Activated CD4-positive, alpha-beta T cell treated with anti-CD3 and anti-CD28 coated beads, Interleukin-2, Interleukin-4, amounts not matched to agents 100 ng/mL and 50 ng/mL, durations not matched to agents 16 hours and 8 hours (primary cell): ENCODE results near the gene FCRL2.

Experiments used
- DNase-seq: peaks from one replicate; pipeline ENCODE4 v3.0.0-alpha.2; 2020; ENCODE audit warnings: low spot score

FCRL2 gene, protein sequence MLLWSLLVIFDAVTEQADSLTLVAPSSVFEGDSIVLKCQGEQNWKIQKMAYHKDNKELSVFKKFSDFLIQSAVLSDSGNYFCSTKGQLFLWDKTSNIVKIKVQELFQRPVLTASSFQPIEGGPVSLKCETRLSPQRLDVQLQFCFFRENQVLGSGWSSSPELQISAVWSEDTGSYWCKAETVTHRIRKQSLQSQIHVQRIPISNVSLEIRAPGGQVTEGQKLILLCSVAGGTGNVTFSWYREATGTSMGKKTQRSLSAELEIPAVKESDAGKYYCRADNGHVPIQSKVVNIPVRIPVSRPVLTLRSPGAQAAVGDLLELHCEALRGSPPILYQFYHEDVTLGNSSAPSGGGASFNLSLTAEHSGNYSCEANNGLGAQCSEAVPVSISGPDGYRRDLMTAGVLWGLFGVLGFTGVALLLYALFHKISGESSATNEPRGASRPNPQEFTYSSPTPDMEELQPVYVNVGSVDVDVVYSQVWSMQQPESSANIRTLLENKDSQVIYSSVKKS

DNA sequence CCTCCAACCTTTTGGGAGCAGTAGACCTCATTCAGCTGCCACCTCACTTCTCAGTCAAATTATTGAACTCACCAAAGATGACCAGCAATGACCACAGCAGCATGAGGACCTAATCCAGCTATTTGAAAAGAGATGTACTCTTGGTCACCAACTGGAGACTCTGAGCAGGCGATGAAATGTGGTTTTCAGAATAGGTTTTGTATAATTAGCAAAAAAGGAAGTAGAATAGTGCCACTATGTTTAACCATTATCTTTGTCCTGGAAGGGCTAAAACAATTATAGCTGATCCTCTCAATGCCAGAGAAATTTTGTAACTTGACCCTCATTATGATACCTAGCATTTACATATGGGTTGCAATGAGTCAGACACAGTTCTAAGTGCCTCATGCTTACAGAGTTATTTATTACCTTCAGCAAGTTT, at the start of gene FCRL2:
Gene FCRL2 (minus strand): TSS at position 162 of the 421 bp plus-strand sequence. CDS start 59 bp downstream, at position 103.
- no peak for DNase-seq

DNA sequence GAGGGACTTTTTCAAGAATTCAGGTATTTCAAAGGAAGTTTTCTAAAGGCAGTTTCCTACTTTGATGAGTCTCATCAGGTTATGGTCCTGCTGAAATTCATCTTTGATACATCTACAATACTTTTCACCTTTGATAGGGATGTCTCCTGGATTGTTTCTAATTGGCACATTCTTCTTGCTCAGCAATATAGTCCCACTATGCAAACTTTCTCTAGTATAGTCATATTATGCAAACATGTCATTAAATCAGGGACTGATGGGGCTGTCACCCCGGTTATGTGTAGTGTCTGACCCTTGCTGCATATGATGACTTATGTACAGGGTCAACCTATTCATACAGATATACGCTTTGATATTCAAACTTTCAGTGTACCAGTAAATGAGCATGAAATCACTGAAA, 43.4 kb upstream of the FCRL2 start:
- no peak for DNase-seq

DNA sequence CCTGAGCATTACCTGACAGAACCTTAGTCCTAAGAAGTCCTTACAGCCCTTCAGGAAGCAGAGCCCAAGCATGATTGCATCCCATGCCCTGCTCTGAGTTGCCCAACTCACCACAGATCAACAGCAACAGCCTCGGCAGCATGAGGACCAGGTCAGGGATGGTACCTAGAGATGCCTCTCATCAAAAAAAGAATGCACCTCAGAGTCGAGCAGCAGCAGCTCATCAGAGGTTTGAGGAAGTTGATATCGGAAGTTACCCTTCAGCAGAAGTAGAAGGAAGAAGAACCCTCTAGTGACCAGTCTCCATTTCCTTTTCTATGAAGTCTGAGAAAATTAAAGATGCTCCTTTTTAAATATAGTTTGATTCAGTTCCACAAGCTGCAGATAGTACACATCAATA, 43.0 kb upstream of the FCRL2 start, which contains the start of gene FCRL1:
Gene FCRL1 (minus strand): TSS at position 225 of the 400 bp plus-strand sequence. CDS start 83 bp downstream, at position 142.
- no peak for DNase-seq

DNA sequence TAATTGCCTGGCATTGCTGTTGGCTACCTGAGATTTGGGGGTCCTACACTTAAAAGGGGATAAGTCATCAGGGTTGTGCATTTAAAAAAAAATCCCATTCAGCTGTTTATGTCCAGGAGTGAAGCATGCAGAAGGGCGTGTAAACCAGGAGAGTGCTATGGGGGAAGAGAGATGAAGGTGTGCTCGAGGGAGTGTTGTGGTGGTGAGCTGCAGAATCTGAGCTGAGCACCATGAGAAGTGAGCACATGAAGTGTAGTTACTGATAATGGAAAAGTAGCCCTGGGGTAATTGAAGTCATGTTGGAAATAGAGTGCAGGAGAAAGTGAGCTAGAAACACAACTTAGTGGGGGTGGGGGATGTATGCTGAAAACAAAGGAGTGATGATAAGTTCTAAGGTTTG, 42.3 kb upstream of the FCRL2 start:
- no peak for DNase-seq

DNA sequence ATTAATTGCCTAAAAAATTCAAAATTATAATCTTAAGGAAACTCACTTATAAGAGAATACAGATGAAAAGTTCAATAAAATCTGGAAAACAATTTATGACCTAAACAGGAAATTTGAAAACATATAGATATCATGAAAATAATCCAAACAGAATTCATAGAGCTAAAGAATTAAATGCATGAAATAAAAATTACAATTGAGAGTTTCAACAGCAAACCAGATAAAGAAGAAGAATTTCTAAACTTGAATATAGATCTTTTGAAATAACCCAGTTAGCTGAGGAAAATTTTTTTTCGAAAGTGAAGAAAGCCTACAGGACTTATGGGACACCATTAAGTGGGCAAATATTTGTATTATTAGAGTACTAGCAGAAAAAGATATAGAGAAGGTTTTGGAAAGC, 36.3 kb upstream of the FCRL2 start:
- DNase-seq = no peak

DNA sequence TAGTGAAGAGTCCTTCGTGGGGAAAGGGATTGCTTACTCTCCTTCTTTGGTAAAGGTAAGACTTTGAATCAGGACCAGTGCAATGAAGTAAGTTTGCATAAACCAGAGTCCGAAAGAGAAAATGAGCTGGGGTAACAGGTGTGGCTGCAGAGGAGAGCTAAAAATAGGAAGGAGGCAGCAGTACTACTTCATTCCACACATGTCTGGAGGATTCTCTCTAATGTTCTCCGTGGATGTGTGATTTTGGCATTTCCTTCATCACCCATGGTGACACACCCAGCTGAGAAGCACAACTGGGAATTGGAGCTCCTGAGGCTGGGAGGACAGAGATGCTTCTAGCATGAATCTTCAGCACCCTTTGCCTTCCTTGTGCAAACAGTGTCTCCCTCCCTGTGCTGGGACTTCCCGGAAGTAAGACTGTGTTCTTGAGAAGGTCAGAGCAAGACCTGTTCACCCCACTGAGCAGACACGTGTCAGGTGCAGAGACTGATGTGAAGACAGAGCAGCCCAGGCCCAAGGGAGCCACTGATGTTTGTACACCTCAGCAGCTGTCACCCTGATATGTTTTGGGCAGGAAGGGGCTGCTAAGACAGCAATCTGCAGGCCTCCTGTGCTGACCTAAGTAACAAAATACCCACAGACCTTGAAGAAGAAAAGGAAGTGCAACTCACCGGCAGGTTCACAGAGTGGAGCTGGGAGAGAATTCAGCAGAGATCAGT, 29.7 kb upstream of the FCRL2 start:
- no peak for DNase-seq

DNA sequence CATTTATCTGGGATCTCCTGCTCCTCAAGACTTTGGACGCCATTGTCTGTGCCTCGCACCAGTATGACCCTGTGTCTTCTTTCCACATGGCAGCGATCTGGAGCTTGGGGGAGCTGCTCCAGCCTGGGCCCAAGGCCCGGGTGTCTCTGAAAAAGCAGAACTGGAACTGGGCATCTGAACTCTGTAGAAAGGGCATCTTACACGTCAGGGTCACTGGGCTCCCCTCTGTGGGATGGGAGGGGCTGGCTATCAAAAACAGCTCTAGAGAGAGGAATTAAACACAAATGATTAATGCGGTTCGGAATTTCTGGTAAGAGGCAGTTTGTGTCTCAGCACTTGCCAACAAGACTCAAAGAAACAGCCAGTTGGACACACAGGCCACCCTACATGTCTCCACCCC, 26.9 kb upstream of the FCRL2 start:
- no peak for DNase-seq

DNA sequence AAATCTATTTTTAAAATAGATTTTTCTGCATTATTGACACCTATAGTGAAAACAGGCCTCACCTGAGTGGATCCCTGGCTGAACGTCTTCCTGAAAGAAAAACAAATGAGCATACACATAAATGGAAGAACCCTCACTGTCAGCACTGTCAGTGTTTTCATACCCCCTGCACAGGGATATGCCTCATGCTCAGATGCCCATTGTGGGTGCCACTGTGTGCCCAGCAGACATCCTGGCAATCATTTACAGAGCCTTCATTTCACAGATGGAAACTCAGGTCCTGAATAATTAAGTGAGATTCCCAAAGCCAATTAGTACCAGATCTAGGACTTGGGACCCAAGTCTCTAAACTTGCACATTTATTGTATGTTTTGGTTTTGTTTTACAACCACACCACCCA, 23.1 kb upstream of the FCRL2 start:
- no peak for DNase-seq

DNA sequence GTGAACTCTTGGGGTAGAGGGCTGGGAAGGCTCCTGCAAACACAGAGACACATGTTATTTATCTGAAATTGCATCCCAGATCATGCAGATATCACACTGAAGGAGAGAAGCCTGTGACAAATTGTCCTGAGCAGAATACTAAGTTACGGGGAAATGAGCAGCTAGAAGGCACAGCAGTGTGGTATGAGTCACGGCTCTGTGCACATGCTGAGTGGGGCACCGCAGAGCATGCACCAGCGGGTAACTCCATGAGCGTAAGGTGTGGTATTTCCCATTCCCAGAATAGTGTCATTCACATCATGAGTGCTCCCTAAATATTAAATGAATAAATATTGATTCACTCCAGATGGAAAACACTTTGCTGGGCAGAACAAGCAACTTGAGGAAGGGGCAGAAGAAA, 21.3 kb upstream of the FCRL2 start:
- no peak for DNase-seq

DNA sequence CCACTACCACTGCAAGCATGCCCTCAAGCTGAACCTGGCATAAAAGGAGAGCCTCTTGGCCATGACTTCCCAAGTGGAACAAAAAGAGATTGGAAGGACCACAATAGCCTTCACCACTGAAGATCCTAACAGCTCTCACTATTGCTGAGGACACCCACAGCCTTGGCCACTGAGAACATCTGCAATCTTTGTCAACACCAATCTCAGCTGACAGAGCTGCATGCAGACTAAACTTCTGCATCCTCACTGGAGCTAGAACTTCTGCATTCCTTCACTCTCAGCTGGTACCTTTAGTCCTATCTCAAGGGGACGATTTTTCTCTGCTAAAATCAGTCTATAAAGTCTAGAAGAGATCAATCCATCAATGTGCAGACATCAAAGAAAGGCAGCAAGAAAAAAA, 8.3 kb upstream of the FCRL2 start:
- DNase-seq = no peak

DNA sequence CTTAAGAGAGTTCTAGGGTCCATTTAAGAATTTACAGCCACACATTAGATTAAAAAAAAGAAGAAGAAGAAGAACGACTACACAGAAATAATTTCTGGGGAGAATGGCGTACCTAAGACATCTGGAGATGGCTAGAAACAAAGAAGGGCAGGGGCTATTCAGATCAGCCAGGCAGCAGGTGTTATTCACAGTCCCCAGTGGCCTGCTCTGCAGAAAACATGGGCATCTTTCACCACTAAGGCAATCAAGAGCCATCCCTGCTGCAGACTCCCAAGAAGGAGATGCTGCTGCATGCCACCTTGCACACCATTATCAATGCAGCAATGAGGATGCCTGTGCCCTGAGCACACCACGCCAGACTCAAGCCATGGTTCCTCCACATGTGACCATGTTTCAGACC, 7.9 kb upstream of the FCRL2 start:
- no peak for DNase-seq

DNA sequence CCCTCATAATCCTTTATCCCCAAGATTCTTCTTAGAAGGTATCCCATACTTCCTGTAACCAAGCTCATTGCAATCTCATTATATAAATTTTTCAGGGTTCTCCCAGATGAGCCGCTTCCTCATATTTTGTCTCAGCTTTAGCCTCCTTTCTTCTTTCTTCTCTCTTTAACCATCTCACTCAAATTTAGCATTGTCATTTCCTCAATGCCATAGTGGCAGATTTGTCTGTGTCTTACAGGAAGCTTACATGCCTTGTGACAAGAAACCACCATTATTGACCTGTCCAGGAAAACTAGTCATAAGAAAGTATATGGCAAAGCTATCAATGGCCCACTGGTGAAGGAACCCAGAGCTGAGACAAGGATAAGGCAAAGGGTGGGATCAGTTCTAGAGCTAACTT, 6.0 kb upstream of the FCRL2 start:
- no peak for DNase-seq

DNA sequence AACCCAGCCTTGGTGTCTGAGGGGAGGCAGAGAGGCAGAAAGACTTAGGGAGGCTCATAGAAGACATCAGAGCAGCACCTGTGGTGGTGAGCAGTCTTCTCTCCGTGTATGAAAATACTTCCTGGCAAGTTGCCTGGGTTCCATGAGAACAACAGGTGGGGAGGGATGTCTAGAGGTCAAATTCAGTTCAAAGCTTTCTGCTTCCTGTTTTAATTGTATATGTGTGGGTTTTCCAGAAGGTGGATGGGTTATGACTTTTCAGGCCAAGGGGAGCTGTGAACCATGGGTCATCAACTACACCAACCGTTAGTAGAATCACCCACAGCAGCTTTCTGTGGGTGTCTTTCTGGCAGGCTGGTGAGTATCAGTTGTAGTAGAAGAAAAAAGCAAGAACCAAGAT, 4.1 kb upstream of the FCRL2 start:
- no peak for DNase-seq

DNA sequence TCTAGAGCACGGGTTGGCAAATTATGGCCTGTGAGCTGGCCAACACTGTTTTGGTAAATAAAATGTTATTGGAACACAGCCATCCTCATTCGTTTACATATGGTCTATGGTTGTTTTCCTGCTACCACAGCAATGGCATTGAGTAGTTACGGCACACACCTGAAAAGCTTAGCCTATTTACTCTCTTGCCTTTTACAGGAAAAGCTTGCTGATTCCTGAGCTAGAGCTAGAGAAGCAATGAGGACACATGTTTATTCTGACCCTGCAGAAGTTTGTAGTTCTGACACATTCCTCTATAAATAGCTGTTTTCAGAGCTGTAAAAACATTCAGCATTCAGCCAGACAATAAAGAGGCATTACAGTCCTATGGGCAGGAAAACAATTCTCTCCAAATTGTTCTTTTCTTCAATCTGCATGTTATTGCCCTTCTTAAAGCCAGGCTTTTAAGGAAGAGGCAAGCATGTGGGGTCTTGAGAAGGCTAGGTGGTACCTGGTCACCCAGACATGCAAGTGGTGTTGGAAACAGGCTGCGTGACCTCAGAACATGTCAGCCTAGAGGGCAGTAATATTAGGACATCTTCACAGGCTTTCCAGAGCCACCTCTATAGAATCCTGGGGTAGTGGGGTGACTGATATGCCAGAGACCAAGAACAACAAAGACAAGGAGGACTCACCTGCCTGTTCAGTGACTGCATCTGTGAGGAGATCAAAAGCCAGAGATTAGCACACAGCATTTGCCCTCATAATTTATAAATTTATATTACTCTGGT, 1.6 kb downstream of the FCRL2 start:
- no peak for DNase-seq

DNA sequence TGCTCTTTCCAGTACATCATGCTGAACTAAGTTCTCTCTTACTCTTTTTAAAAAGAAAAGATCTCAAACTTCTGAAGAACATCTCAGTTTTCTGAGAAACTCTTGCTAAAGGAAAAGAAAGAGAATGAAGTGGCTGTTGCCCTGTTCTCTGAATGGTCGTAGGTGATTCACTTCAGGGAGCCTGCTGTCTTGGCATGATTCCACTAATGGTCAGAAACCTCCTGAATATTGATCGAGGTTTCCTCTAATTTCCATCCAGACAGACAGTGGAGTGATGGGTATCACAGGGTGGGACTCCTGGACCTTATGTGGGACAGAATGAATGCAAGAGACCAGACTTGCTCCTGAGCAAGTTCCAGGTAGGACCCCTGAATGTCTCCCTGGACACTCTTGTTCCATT, 2.5 kb downstream of the FCRL2 start:
- DNase-seq = no peak

DNA sequence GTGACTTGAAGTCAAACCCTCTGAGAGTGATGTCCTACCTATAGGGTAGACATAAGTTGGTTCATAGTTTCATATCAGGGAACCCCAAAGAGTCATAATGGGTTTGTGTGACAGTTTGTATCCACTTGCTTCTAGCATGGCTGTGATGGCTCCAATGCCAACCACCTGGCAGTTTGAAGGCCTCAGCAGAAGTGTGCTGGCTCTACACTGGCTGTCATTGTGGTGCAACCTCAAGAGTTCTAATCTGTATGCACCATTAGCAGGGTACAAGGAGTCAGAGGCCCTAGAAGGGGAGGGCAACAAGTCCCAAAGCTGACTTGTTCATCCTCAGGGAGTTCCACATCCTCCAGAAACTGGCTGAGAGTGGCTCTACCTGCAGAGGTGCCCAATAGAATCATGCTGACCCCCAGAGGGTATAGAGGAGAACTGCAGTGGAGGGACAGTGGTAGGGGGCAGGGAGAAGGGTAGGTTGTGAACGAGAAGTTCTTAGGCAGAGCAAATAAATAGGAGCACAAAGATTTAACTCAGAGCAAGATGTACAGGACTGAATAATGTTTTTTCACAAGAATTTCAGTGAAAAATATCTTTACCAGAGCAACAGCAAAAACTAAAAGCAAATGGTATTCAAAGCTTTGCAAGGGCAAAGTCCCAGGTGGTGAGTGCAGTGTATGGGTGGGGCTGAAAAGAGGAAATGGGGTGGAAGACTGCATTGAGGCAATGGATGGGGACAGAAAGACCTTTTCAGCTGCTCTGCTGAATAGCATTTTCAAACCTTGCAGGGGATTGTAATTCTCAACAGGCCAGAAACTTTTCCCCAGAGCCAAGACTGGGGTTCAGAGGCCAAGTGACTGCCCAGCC, 3.2 kb downstream of the FCRL2 start:
- DNase-seq = no peak

DNA sequence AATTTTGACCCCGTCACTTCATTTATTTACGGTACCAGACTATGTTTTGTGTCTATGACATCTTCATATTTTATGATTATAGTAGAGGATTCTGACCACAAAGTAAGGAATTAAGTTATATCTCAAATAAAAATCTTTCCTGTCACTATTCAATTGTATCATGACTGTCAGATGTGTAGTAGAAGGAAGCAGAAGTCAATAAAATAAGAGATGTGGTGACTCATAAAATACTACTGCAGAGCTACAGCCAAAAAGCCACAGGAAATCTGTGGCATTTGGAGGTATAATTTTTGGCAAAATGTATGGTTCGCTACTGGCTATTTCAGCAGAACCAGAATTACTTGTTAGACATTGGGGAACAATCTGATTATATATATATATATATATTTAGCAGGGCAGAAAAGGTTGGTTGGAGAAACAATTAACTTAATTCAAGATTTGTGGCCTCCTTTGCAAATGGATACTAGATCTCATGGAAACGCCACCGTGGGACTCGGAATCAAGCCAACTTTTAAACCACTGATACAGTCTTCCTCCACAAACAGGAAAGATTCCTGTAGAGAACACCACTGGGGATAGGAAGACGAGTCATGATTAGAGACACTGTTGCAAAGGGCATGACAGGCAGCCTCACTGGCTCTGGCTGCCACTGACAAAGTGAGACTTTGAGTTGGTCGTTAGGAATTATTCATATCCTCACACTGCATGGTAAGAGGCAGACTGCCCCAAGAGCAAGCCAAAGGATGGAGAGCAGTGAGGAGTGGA, 5.1 kb downstream of the FCRL2 start:
- DNase-seq = no peak

DNA sequence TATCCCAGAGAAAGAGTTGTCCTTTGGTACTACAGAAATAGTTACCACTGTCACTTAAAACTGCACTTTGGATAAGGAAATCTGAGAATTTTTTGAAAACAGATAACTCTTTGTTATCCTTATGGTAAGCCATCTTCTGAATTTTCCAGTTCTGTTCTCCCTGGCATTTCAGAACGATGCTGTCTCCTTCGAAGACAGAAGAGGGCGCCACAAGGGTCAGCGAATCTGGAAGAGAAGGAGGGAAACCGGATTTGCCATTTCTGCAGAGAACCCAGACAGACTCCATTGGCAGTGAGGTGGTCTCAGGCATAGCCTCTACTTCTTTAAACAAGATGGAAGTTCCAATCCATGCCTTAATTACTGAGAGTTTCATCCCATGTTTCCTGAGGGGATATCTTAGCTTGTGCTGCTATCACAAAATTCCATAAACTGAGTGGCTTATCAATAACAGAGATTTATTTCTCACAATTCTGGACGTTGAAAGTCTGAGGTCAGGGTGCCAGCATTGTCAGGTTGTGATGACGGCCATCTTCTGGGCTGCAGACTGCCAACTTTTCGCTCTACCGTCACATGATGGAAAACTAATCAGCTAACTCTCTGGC, 6.4 kb downstream of the FCRL2 start:
- DNase-seq = no peak

DNA sequence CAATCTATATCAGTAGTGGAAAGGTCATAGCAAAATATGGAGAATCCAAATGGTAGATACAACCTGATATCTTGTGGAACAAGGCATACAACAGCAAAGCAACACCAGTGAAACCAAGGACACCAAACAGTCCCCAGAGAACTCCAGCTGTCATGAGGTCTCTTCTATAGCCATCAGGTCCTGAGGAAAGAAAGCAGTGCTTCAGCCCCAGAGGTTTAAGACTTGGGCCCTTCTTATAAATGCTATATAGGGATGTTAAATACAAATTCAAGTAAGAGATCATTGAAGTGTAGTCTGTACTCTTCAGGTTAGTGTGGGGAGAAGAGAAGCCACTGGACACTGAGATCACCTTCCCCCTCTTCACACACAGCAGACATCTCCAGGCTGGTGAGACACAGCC, 10.1 kb downstream of the FCRL2 start:
- DNase-seq = no peak

DNA sequence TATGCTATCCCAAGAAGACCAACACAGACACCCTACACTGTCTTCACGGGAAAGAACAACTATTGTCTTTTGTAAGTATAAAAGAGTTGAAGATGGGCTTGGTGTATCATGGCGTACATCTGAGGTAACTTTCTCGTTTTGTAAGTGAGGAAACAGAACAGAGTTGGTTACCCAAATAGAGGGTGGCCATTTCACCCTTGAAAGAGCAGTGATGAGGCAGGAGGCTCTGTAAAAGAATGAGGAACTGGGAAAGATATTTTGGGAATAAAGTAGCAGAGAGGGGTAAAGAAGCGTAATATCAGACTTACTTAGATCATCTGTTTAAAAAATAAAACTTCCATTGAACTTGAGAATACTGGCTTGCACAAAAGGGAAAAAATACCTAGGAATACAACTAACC, 18.9 kb downstream of the FCRL2 start:
- DNase-seq = no peak
